Parathyroid adenoma (tissue), 2 donors: ENCODE data around the gene LPP.
"Not testable (repeated sequence)": the region's sequence is repeated elsewhere in the genome, so short reads cannot be mapped to it uniquely, and the experiment has no call there.

Source experiments
- H2AFZ ChIP-seq: fragments of 300-600 bp; sonication (generic); one replicate; pipeline ENCODE4 v1.7.0; 2017; ENCODE audit warnings: antibody characterized with exemption, mild to moderate bottlenecking
- H3K27ac ChIP-seq: fragments of 300-600 bp; sonication (generic); one replicate; pipeline ENCODE4 v1.7.0; 2017
- H3K27me3 ChIP-seq: fragments of 300-600 bp; sonication (generic); one replicate; pipeline ENCODE4 v1.7.0; 2017; ENCODE audit warnings: low read length; ENCODE audit not compliant: control insufficient read depth, insufficient read depth
- H3K36me3 ChIP-seq: fragments of 300-600 bp; sonication (generic); one replicate; pipeline ENCODE4 v1.7.0; 2017; ENCODE audit warnings: low read length; ENCODE audit not compliant: control insufficient read depth, insufficient read depth
- H3K4me1 ChIP-seq: fragments of 300-600 bp; sonication (generic); one replicate; pipeline ENCODE4 v1.7.0; 2017; ENCODE audit warnings: control low read depth
- H3K4me2 ChIP-seq: fragments of 300-600 bp; sonication (generic); one replicate; pipeline ENCODE4 v1.7.0; 2017; ENCODE audit warnings: low read length
- H3K4me3 ChIP-seq: fragments of 300-600 bp; sonication (generic); one replicate; pipeline ENCODE4 v1.7.0; 2017; ENCODE audit warnings: low read depth, low read length
- H3K79me2 ChIP-seq: fragments of 300-600 bp; sonication (generic); one replicate; pipeline ENCODE4 v1.7.0; 2017; ENCODE audit warnings: control low read depth
- H3K9ac ChIP-seq: fragments of 300-600 bp; sonication (generic); one replicate; pipeline ENCODE4 v1.7.0; 2017; ENCODE audit warnings: mild to moderate bottlenecking
- H3K9me3 ChIP-seq: fragments of 300-600 bp; sonication (generic); one replicate; pipeline ENCODE4 v1.7.0; 2017; ENCODE audit warnings: low read length; ENCODE audit not compliant: control insufficient read depth
- TF ChIP-seq, protein P1 (sequence below): fragments of 300-600 bp; sonication (generic); IDR thresholded peaks from one replicate; pipeline ENCODE4 v1.7.0; 2017; ENCODE audit warnings: antibody characterized with exemption, mild to moderate bottlenecking
- donor health status: primary hyperparathyroidism.

Gene LPP

DNA sequence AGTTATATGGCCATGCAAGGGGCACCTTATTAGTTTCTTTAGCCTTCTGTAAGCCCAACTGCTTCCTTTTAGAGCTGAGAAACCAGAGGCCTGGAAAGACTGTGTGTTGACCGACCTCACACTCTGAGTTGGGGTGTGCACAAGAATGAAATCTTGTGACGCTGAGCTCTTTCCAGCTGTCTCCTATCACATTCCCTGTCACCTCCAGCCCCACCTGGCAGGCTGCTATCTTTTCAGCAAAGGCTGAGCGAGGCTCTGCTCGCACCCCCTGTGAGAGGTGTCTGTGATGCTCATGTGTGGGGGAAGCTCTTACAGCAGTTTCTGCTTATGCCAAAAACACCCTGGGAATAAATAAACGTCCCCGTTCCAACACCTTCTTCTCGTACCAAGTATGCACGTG, 27.0 kb upstream of the LPP start:
- no peak overlapping the region for H3K4me2 ChIP-seq
- H3K36me3 ChIP-seq, result no peaks in the 10 kb centered on the region
- H3K79me2 ChIP-seq, result no peaks in the 10 kb centered on the region
- no peak overlapping the region for H3K4me3 ChIP-seq
- TF ChIP-seq, protein P1, sequence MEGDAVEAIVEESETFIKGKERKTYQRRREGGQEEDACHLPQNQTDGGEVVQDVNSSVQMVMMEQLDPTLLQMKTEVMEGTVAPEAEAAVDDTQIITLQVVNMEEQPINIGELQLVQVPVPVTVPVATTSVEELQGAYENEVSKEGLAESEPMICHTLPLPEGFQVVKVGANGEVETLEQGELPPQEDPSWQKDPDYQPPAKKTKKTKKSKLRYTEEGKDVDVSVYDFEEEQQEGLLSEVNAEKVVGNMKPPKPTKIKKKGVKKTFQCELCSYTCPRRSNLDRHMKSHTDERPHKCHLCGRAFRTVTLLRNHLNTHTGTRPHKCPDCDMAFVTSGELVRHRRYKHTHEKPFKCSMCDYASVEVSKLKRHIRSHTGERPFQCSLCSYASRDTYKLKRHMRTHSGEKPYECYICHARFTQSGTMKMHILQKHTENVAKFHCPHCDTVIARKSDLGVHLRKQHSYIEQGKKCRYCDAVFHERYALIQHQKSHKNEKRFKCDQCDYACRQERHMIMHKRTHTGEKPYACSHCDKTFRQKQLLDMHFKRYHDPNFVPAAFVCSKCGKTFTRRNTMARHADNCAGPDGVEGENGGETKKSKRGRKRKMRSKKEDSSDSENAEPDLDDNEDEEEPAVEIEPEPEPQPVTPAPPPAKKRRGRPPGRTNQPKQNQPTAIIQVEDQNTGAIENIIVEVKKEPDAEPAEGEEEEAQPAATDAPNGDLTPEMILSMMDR, result no peak
- H3K27me3 ChIP-seq, result no peaks in the 10 kb centered on the region
- H2AFZ ChIP-seq, result no peak overlapping the region
- no peaks in the 10 kb centered on the region for H3K9me3 ChIP-seq
- H3K9ac ChIP-seq, result no peak overlapping the region
- no peak overlapping the region for H3K27ac ChIP-seq
- no peaks in the 10 kb centered on the region for H3K4me1 ChIP-seq

DNA sequence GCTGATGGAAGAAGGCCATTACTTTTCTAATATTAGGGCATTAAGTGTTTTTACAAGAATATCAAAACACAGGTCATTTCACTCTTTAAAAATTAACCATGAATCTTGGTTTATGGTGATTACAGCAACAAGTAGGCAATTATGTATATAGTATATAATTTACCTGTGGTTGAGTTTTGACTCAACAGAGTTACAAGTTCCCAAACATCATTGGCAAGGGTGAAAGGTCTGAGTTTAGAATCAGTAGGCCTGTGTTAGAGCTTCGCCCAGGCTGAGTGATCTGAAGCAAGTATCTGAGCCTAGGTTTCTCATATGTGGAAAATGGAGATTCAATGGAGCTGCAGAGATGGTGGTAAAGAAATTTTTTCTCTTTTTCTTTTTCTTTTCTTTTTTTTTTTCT, 25.1 kb upstream of the LPP start:
- Histone ChIP-seq H2AFZ (no peak overlapping the region), H3K27ac (no peak overlapping the region)

DNA sequence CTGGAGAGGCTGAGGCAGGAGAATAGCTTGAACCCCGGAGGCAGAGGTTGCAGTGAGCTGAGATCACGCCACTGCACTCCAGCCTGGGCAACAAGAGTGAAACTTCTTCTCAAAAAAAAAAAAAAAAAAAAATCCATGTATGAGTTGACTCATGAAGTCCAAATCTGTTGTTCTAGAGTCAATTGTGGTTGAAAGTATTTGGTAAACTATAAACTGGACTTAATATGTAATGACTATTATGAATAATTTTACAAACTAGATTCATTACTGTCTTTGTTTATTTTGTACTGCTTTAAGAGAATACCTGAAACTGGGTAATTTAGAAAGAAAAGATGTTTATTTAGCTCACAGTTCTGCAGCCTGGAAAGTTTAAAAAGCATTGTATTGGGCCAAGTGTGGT, 22.9 kb upstream of the LPP start:
- H3K27me3 ChIP-seq, H3K79me2 ChIP-seq, H3K27ac ChIP-seq, H3K36me3 ChIP-seq, H3K9me3 ChIP-seq, H3K4me2 ChIP-seq, H2AFZ ChIP-seq, H3K4me1 ChIP-seq, H3K9ac ChIP-seq, H3K4me3 ChIP-seq: not testable (repeated sequence)

More for the DNA sequence above, 25.1 kb upstream of the LPP start:
- Histone ChIP-seq H3K4me1 (no peaks in the 10 kb centered on the region), H3K9me3 (no peaks in the 10 kb centered on the region), H3K79me2 (no peaks in the 10 kb centered on the region), H3K27me3 (no peaks in the 10 kb centered on the region), H3K4me3 (no peak overlapping the region), H3K4me2 (no peak overlapping the region), H3K36me3 (no peaks in the 10 kb centered on the region), H3K9ac (no peak overlapping the region)
- TF ChIP-seq, protein P1, result no peak

DNA sequence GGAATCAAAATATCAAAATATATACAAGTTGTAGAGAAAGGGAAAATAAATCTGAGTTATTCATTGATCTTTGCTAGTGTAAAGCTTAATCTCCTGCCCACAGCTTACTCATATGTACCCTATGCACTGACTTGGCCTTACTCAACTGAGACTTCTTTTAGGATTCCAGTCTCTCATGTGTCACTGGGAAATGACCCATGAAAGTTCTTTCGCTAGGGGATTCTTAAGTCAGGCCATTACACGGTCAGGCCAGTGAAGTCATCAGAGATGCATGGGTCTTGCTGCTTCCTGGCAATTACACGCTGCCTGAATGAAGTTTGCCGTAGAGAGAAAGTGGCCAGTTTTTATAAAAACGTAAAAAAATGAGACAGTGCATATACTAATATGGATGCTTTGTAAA, 20.7 kb upstream of the LPP start:
- Histone ChIP-seq H3K27ac (no peak overlapping the region), H3K4me2 (no peak overlapping the region), H3K79me2 (no peaks in the 10 kb centered on the region), H3K36me3 (no peaks in the 10 kb centered on the region), H3K9ac (no peak overlapping the region), H3K4me1 (no peaks in the 10 kb centered on the region), H3K4me3 (no peak overlapping the region), H2AFZ (no peak overlapping the region), H3K9me3 (no peaks in the 10 kb centered on the region), H3K27me3 (no peaks in the 10 kb centered on the region)
- TF ChIP-seq, protein P1, result no peak

DNA sequence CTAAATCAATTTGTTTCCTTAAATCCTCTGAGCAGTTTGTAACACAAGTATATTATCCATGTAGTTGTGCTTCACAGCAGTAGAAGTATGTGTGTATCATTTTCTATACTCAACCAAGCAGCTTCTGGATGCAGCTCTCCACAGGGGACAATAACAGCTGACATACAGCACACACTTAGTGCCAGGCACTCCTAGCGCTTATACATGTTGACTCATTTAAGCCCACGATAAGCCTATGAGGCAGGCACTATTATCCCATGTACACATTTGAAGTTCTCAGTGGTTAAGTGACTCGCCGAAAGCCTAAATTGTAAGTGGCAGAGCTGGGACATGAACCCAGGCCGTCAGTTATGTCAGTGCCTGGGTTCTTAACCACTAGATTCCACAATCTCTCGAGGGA, 20.3 kb upstream of the LPP start:
- Histone ChIP-seq H2AFZ (no peak overlapping the region), H3K4me1 (no peaks in the 10 kb centered on the region), H3K36me3 (no peaks in the 10 kb centered on the region), H3K27ac (no peak overlapping the region), H3K79me2 (no peaks in the 10 kb centered on the region), H3K4me3 (no peak overlapping the region), H3K4me2 (no peak overlapping the region), H3K27me3 (no peaks in the 10 kb centered on the region), H3K9me3 (no peaks in the 10 kb centered on the region), H3K9ac (no peak overlapping the region)
- TF ChIP-seq, protein P1, result no peak
